Small intestine (tissue), 7 donors: Measurements from ENCODE around the gene ETNK1. TPM values are rescaled to one million over a fixed set of nuclear protein-coding genes. Genes with fewer than 3 reads are reported as not detected.
"Not testable (repeated sequence)": the region's sequence is repeated elsewhere in the genome, so short reads cannot be mapped to it uniquely, and the experiment has no call there.

Experiments used
- DNase-seq, 2 donors: peaks; one replicate each; pipeline versions ENCODE4 v3.0.0 to v3.0.0-alpha.2; 2013
- FAIRE-seq: peaks from 2 replicates; lab custom pipeline; 2012; peaks lifted over from hg19 to GRCh38; lab: Jason Lieb, UNC
- H3K27ac ChIP-seq, 3 donors: one replicate each; pipeline ENCODE4 v1.5.1; 2013; ENCODE audit warnings: low read length in 2 of 3, mild to moderate bottlenecking in 2 of 3, control low read depth in 1 of 3, inconsistent platforms in 1 of 3, low read depth in 1 of 3, moderate library complexity in 1 of 3
- H3K27me3 ChIP-seq, 3 donors: one replicate each; pipeline ENCODE4 v1.6.1; 2013; ENCODE audit warnings: low read length in 3 of 3, inconsistent platforms in 1 of 3; ENCODE audit not compliant: control insufficient read depth in 3 of 3, insufficient read depth in 3 of 3
- H3K36me3 ChIP-seq, 3 donors: one replicate each; pipeline ENCODE4 v1.6.1; 2013; ENCODE audit warnings: low read length in 3 of 3, inconsistent platforms in 1 of 3, low read depth in 1 of 3, mild to moderate bottlenecking in 1 of 3, moderate library complexity in 1 of 3; ENCODE audit not compliant: control insufficient read depth in 3 of 3, insufficient read depth in 2 of 3
- H3K4me1 ChIP-seq, 3 donors: one replicate each; pipeline ENCODE4 v1.6.1; 2013; ENCODE audit warnings: low read length in 2 of 3, inconsistent platforms in 1 of 3, low read depth in 1 of 3, mild to moderate bottlenecking in 1 of 3, moderate library complexity in 1 of 3; ENCODE audit not compliant: control insufficient read depth in 3 of 3, insufficient read depth in 2 of 3
- H3K4me3 ChIP-seq, 3 donors: one replicate each; pipeline ENCODE4 v1.5.1; 2013; ENCODE audit warnings: low read length in 3 of 3, control low read depth in 1 of 3, inconsistent platforms in 1 of 3, low read depth in 1 of 3, mild to moderate bottlenecking in 1 of 3, moderate library complexity in 1 of 3
- H3K9me3 ChIP-seq, 2 donors: one replicate each; pipeline ENCODE4 v1.6.1; 2013; ENCODE audit warnings: low read depth in 1 of 2, low read length in 1 of 2; ENCODE audit not compliant: control insufficient read depth in 2 of 2, insufficient read depth in 1 of 2
- WGBS, 3 donors: extraction: QIAGEN DNeasy Blood & Tissue Kit; methylation state at CpG; one replicate each; pipeline ENCODE4 v1.1.7; 2013; 5-methylcytosine and 5-hydroxymethylcytosine counted together
- polyA plus RNA-seq, 4 donors: library from polyadenylated mRNA; stranded (reverse) in 3 of 4; unstranded in 1 of 4; fragments of 200-250 nt in 3 of 4; fragments of 120-200 nt in 1 of 4; gene quantifications; one replicate each; pipeline versions ENCODE4 v1.2.1 to v1.2.3, GENCODE V29; 2013
- donor health status: healthy with polysubstance abuse.
- donor health status: control.
- donor health status: control.
- donor health status: Bipolar disorder and iron deficiency.
- donor health status: healthy.

The ETNK1 gene
- polyA plus RNA-seq, 4 donors: 17.8 to 85.3 (median 27.3) TPM

DNA sequence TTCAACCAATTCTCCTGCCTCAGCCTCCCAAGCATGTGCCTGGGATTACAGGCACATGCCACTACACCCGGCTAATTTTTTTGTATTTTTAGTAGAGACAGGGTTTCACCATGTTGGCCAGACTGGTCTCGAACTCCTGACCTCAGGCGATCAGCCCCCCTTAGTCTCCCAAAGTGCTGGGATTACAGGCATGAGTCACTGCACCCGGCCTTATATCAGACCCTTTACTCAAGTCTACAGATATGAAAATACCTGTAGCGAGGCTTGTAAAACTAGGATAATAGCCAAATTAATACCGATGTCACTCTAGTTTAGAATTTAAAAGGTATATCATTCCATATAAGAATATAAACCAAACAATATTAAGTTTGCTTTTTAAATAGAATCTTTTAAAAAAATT, 27.4 kb upstream of the ETNK1 start:
- 55 to 75% (median 74%) methylated on average over 6 of the region's 6 CpGs for WGBS, 3 donors
- Histone ChIP-seq H3K27ac (peak overlapping the region in 1 of 3 donors; percentile 86), H3K4me1 (peaks cover 0 to 22% (median 0%) of the 10 kb centered on the region in 3 donors)
- not testable (repeated sequence) for H3K4me3 ChIP-seq, H3K27me3 ChIP-seq, H3K36me3 ChIP-seq, H3K9me3 ChIP-seq, DNase-seq, FAIRE-seq

DNA sequence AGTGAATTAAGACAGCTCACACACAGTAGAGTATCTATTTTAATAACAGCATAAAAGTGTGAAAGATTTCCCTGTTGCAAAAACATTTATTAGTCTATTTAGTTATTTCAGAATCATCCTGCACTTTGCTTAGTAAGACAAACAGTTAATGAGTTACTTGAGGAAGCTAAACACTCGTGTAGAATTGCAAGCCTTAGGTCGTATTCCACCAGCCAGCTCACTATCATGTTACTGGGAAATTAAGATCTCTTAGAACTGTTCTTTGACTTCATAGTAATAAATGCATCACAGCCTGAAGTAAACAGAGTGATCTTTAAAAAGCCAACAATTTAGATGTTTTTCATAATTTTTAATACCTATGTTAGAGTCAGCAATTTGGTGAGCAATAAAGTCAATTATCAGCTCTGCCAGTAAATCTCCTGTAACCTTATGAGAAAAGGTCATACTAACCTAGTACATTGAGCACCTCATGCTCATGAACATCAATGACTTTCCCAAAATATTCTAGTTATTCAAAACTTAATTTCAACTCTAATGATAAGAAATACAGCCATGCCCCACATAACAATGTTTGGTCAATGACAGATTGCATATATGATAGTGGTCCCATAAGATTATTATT, 26.7 kb upstream of the ETNK1 start:
- WGBS, 3 donors: 7 to 28% (median 23%) methylated on average over 2 of the region's 2 CpGs
- FAIRE-seq (no peak), DNase-seq (peak; percentile 81 to 87)
- Histone ChIP-seq H3K4me1 (peaks cover 0 to 22% (median 0%) of the 10 kb centered on the region in 3 donors), H3K27me3 (peaks cover 0 to 2% (median 0%) of the 10 kb centered on the region in 3 donors), H3K27ac (peak overlapping the region in 2 of 3 donors; percentile 20 to 86), H3K9me3 (peaks cover 0 to 7% of the 10 kb centered on the region in 2 donors), H3K36me3 (no peaks in the 10 kb centered on the region), H3K4me3 (no peak overlapping the region)

DNA sequence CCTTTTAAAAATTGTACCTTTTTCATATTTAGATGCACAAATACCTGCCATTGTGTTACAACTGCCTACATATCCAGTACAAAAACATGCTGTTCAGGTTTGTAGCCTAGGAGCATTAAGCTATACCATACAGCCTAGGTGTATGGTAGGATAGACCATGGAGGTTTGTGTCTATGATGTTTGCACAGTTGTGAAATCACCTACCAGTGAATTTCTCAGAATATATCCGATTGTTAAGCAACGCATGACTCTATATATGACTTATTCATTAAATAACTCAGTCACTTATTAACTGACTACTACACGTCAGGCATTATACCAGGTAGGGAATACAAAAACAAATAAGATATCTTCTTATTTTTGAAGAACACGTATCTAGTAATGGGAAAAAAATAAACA, 26.2 kb upstream of the ETNK1 start:
- 32 to 66% (median 41%) methylated on average over 4 of the region's 4 CpGs for WGBS, 3 donors
- no peaks in the 10 kb centered on the region for H3K36me3 ChIP-seq
- H3K4me1 ChIP-seq: peaks cover 0 to 22% (median 0%) of the 10 kb centered on the region in 3 donors
- peak overlapping the region in 2 of 3 donors; percentile 20 to 86 for H3K27ac ChIP-seq
- FAIRE-seq (no peak), DNase-seq (peak; percentile 71 to 78)
- H3K9me3 ChIP-seq: peaks cover 0 to 7% of the 10 kb centered on the region in 2 donors
- H3K27me3 ChIP-seq: peaks cover 0 to 2% (median 0%) of the 10 kb centered on the region in 3 donors
- no peak overlapping the region for H3K4me3 ChIP-seq

GRCh38 chr12:22600181-22600580, 24.8 kb upstream of the ETNK1 start:
- Histone ChIP-seq H3K27ac (peak overlapping the region in 2 of 3 donors; percentile 82 to 86), H3K4me1 (peaks cover 0 to 22% (median 0%) of the 10 kb centered on the region in 3 donors), H3K4me3 (no peak overlapping the region), H3K36me3 (no peaks in the 10 kb centered on the region), H3K9me3 (peaks cover 0 to 13% of the 10 kb centered on the region in 2 donors), H3K27me3 (peaks cover 0 to 2% (median 0%) of the 10 kb centered on the region in 3 donors)
- DNase-seq (peak; percentile 82 to 94), FAIRE-seq (peak; percentile 95)
- 19 to 61% (median 35%) methylated on average over 4 of the region's 4 CpGs for WGBS, 3 donors

- Histone ChIP-seq H3K27ac (no peak overlapping the region), H3K9me3 (peaks cover 0 to 29% of the 10 kb centered on the region in 2 donors), H3K4me1 (no peaks in the 10 kb centered on the region), H3K4me3 (no peak overlapping the region), H3K27me3 (no peaks in the 10 kb centered on the region), H3K36me3 (no peaks in the 10 kb centered on the region)
- no peak for FAIRE-seq
- 57 to 64% (median 61%) methylated on average over 4 of the region's 4 CpGs for WGBS, 3 donors
- no peak for DNase-seq
These were observed 15.5 kb upstream of the ETNK1 start for GRCh38 chr12:22609501-22609900.

DNA sequence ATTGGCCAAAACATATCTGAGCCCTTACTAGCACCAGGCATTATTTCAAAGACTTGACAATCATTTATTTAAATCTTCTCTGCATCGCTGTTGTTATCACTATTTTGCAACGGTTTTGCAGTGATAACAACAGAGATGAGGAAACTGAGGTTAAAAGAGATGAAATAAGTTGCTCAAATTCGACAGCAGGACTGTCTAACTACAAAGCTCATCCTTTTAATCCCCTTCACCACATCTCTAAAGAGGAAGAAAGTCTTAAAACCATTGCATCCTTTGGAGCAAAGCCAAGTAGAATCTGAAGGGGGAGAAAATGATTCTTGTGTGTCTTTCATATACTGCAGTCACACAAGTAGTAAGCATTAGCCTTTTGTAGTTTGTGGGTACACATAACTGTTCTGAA, 14.8 kb upstream of the ETNK1 start:
- peaks cover 0 to 35% of the 10 kb centered on the region in 2 donors for H3K9me3 ChIP-seq
- H3K27ac ChIP-seq: no peak overlapping the region
- FAIRE-seq (no peak), DNase-seq (no peak)
- no peaks in the 10 kb centered on the region for H3K36me3 ChIP-seq
- 39 to 53% (median 42%) methylated on average over 3 of the region's 3 CpGs for WGBS, 3 donors
- no peak overlapping the region for H3K4me3 ChIP-seq
- no peaks in the 10 kb centered on the region for H3K4me1 ChIP-seq
- no peaks in the 10 kb centered on the region for H3K27me3 ChIP-seq

- not testable (repeated sequence) for H3K27ac ChIP-seq, H3K4me3 ChIP-seq, H3K4me1 ChIP-seq, H3K27me3 ChIP-seq, H3K36me3 ChIP-seq, FAIRE-seq, DNase-seq
- 80 to 88% (median 80%) methylated on average over 6 of the region's 6 CpGs for WGBS, 3 donors
- H3K9me3 ChIP-seq: peaks cover 0 to 47% of the 10 kb centered on the region in 2 donors
These were observed 12.1 kb upstream of the ETNK1 start for GRCh38 chr12:22612822-22613221.

DNA sequence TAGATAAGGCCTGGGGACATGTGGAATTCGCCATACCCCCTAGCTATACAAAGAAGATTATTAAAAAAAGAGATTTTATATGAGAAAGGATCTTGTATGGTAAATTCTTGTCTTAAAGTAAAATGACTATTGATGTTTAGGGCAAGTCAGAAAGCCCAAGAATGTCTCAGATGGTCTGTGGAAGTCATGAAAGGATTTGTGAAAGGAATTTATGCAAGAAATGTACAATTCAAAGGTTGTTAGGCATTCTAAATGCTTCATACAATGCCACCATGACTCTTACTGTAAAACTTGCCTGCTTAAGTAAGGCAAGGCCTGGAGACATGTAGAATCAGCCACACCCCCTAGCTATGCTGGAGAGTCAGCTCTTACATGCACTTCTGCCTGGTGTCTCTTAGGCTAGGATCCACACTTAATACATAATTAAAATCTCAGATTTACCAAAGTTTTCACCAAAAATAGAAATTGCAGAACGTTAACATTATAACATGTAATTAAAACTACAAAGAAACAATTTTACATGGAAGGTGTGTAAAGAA, 8.9 kb upstream of the ETNK1 start:
- FAIRE-seq: no peak
- Histone ChIP-seq H3K27ac (no peak overlapping the region), H3K36me3 (no peaks in the 10 kb centered on the region), H3K27me3 (no peaks in the 10 kb centered on the region), H3K9me3 (peaks cover 0 to 44% of the 10 kb centered on the region in 2 donors), H3K4me3 (no peak overlapping the region), H3K4me1 (no peaks in the 10 kb centered on the region)
- 80 to 84% (median 84%) methylated on average over 2 of the region's 2 CpGs for WGBS, 3 donors
- no peak for DNase-seq
